ENCODE data around the gene HDAC4.

Gene HDAC4

DNA sequence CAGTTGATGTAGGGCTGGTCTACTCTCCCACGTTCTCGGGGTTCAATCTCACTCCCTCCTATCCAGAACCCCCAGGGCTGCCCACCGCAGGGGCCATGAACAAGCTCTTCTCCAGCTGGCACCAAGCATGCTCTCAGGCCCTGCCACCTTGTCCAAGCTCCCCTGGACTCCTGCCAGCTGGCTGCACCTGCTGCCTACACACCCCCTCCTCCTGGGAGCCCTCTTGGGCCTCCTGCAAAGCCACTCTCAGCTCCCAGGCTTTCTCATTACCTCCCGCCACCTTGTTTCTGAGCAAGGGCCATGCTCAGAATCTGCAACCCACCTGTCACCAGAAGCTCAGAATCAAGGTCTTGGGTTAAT, 56.0 kb downstream of the HDAC4 start:
- no peak for DNase-seq

DNA sequence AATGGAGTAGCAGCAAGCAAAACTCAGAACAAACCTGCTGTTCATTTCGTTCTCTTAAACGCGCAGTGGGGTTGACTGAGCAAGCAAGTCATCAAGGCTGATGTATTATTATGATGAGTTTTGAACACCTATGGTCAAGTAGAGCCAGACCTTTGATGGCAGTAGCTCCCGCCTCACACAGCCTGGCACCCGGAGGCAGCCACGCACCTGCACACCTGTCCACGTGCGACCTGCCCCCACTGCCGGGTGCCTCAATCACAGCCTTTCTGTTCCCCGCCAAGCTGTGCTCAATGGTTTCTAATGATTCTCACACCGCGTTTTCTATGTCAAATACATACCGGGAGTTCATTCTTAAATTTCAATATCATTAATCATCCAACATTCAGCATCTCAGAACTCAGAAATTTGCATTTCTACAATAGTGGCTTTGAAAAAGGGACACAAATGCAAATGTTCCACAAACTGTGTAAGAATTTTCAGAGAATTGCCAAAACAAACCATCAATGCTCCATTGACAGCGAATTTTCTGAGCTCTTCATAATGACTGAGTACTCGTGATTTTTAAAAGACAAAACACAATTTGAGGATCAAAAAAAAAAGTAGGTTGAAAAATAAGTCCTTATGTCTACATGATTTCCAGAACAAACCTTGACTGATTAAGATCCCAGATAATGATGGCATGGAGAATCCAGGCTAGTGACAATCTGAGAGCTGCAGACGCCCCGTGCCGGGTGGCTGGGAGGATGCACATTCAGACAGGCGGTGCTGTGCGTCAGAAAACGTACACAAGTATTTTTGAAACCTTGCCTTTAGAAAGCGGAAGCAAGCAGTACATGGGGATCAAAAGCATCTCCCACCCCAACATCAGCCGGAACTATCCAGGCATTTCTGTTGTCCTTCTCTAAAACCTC, 56.6 kb downstream of the HDAC4 start:
- DNase-seq = no peak

DNA sequence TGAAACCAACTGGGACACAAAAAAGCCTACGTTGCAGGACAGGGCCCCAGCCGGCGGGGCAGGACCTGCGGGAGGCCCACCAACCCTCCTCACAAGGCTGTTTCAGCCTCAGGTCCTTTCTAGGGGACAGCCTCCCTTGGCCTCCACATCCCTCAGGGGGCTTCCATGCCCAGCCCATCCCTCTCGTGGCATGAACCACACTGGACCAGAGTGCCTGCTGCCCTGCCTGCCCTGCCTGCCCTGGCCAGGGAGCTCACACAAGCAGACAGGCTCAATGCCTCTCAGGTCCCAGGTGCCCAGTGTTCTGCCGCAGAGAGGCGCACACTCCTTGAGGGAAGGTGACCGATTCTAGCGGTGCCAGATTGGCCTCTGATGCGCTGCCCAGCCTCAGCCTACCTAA, 57.4 kb downstream of the HDAC4 start:
- DNase-seq = no peak

DNA sequence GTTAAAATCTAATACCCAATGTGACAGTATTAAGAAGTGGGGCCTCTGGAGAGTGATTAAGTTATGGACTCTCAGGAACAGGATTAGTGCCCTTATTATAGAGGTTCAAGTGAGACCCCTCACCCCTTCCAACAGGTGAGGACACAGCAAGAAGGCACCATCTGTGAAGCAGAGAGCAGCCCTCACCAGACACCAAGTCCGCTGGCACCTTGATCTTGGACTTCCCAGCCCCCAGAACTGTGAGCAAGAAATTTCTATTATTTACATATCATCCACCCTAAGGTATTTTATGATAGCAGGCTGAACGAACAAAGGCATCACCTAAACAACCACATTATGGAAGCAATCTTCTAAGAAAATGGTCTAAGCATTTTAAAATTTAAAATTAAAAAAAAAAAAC, 59.0 kb downstream of the HDAC4 start:
- no peak for DNase-seq

DNA sequence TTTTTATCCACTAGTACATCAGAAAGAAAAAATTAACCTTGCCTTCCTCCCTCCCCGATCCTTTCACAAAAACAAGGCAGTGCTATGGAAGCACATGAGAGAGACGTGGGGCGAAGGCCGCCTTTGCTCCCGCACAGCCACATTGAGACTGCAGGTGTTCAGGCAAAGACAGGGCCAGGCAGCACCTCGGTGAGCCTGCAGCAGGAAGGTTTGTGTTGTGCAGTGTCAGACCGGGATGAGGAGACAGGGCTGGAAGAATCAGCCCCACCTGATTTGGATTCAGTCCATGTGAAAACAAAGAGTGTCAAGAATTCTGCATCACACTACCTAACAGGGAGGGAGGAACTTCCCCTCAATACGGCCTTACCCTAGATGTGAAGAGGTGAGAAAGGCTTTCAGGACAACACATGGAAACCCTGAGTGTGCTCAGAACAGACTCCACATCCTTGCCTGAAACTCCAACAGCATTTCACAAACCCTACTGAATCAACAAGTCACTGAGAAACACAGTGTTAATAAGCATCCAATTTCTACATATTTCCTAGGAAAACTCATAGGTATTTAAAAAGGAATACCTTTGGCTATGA, 59.6 kb downstream of the HDAC4 start:
- no peak for DNase-seq

- DNase-seq = peak; percentile 42
Measured at GRCh38 chr2:239339726-239340601, 60.9 kb downstream of the HDAC4 start.

GRCh38 chr2:239339241-239339640, 61.6 kb downstream of the HDAC4 start:
- no peak for DNase-seq

DNA sequence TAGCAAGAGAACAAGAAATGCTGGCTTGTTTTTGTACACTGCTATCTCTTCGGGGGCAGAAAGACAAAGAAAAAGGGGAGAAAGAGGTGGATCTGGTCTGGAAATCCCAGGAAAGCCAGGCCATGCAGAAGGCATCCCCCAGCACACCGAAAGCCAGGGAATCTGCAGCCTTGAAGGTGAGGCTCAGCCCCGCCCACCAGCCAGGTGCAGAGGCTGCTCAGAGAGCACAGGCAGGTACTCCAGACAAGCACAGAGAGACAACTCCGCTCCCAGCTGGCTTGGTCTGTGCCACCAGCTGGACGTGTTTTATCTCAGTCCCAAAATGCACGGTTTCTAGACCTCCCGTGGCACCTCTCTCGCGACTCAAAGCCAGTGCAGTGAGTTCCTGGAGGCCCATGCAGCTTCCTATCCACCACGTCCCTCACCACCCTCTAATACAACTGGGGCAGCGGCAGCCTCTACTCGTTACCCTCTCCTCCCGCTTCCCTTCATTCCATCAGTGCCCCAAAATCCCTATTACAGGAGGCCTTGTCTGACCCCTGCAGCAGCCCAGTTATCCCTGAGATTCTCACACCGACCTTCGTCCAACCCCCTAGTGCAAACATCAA, 62.8 kb downstream of the HDAC4 start:
- DNase-seq = no peak

GRCh38 chr2:239337122-239337876, 63.5 kb downstream of the HDAC4 start:
- no peak for DNase-seq

GRCh38 chr2:239331560-239331959, 69.3 kb downstream of the HDAC4 start:
- DNase-seq = no peak

DNA sequence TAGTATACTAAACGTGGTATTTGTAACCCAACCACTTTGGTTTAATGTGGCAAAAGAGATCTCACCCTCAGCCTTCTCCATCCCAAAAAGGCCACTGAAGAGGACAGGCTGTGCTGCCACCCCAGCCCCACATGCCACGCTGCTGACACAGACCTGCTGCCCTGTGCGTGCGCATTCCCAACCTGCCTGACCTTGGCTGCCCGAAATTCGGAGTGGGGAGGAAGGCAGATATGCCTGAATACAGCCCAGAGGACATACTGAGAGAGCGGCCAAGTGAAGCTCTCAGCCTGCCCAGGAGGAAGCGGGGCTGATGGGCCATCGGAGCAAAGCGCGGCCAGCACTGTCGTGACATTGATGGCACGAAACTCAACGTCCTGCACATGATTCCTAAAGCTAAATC, 70.0 kb downstream of the HDAC4 start:
- no peak for DNase-seq

- no peak for DNase-seq
Measured at GRCh38 chr2:239329972-239330572, 70.7 kb downstream of the HDAC4 start.

DNA sequence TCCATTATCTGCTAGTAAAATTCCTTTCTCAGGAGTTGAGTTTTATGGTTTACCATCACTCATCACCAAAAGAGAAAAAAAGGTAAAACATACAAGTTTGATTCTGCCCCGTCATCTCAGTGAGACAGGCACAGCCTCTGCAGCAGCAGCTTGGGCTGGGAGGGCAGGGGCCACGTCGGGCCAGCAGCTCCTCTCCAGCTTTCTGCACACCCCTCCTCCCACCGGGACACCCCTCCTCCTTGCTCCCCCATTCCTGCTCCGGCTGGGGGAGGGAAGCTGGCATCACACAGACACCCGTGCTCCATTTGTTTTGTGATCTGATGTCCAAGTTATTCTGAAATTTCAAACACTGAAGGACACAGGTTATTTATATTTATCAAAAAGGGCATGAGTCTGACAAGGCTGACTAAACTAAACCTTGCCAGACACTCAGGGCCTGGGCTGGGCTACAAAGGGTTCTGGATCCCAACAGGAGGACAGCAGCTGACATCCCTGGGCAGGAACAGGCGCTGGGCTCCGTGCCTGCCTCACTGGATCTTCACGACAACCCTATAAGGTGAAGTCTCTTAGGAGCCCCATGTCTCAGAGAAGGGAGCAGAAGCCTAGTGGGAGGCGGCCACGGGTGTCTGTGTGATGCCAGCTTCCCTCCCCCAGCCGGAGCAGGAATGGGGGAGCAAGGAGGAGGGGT, 71.4 kb downstream of the HDAC4 start:
- no peak for DNase-seq

GRCh38 chr2:239328351-239329191, 72.2 kb downstream of the HDAC4 start:
- DNase-seq = peak; percentile 26

- DNase-seq = no peak
Measured at GRCh38 chr2:239327536-239328350, 73.1 kb downstream of the HDAC4 start.

GRCh38 chr2:239326831-239327535, 73.8 kb downstream of the HDAC4 start:
- DNase-seq = peak; percentile 28

GRCh38 chr2:239324456-239324855, 76.4 kb downstream of the HDAC4 start:
- DNase-seq = no peak

DNA sequence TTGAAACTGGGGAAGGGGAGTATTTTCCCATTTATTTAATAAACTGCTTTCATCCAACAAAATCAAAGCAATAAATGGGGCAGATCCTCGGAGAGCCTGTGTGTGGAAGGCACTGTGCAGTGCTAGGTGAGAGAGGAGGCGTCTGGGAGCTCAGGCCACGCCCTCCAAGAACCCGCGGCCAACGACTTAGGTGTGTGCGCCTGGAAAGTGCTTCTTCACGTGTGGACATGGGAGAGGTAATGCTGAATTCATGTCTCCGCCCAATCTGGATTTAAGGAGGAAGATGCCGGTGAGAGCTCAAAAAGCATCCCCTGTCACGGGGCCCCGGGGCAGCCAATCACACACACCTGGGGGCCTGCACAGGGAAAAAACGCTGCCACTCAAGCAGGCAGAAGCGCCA, 77.4 kb downstream of the HDAC4 start:
- no peak for DNase-seq
